ENCODE measurements around the gene ABLIM1. TPM values are rescaled to one million over a fixed set of nuclear protein-coding genes. Genes with fewer than 3 reads are reported as not detected.

The ABLIM1 gene
- total RNA-seq, 1 donor from 2014 or later = 144 TPM

- no peak overlapping the region for H3K27ac ChIP-seq
- intact Hi-C loops (cut with DNase I) = no loop called here
- ATAC-seq (no peak), DNase-seq (no peak)
- no peak for TF ChIP-seq CTCF (IDR thresholded peaks at IDR 0.05)
- H3K27me3 ChIP-seq = no peaks in the 10 kb centered on the region
- no peaks in the 10 kb centered on the region for H3K9me3 ChIP-seq
- H3K4me3 ChIP-seq = no peak overlapping the region
- H3K36me3 ChIP-seq = no peaks in the 10 kb centered on the region
- peaks cover 9% of the 10 kb centered on the region for H3K4me1 ChIP-seq
These were observed 80.9 kb downstream of the ABLIM1 start for GRCh38 chr10:114577133-114577532.

GRCh38 chr10:114576716-114577115, 81.4 kb downstream of the ABLIM1 start:
- ATAC-seq (no peak), DNase-seq (no peak)
- TF ChIP-seq CTCF (IDR thresholded peaks at IDR 0.05) = no peak
- Histone ChIP-seq H3K27ac (no peak overlapping the region), H3K4me3 (no peak overlapping the region), H3K27me3 (no peaks in the 10 kb centered on the region), H3K36me3 (no peaks in the 10 kb centered on the region), H3K9me3 (no peaks in the 10 kb centered on the region), H3K4me1 (peaks cover 9% of the 10 kb centered on the region)
- intact Hi-C loops (cut with DNase I) = no loop called here

GRCh38 chr10:114576132-114576487, 82.0 kb downstream of the ABLIM1 start:
- DNase-seq = no peak
- intact Hi-C loops (cut with DNase I) = no loop called here
- Histone ChIP-seq H3K9me3 (no peaks in the 10 kb centered on the region), H3K36me3 (no peaks in the 10 kb centered on the region), H3K27me3 (no peaks in the 10 kb centered on the region), H3K27ac (no peak overlapping the region), H3K4me3 (no peak overlapping the region), H3K4me1 (peaks cover 15% of the 10 kb centered on the region)
- ATAC-seq = no peak
- no peak for TF ChIP-seq CTCF (IDR thresholded peaks at IDR 0.05)

GRCh38 chr10:114575417-114576131, 82.5 kb downstream of the ABLIM1 start:
- H3K4me1 ChIP-seq = peaks cover 15% of the 10 kb centered on the region
- TF ChIP-seq CTCF (IDR thresholded peaks at IDR 0.05) = no peak
- DNase-seq = no peak
- no peak overlapping the region for H3K4me3 ChIP-seq
- intact Hi-C loops (cut with DNase I) = no loop called here
- H3K27me3 ChIP-seq = no peaks in the 10 kb centered on the region
- H3K9me3 ChIP-seq = no peaks in the 10 kb centered on the region
- no peak for ATAC-seq
- no peak overlapping the region for H3K27ac ChIP-seq
- H3K36me3 ChIP-seq = no peaks in the 10 kb centered on the region

GRCh38 chr10:114573330-114574045, 84.6 kb downstream of the ABLIM1 start:
- Histone ChIP-seq H3K4me1 (peaks cover 15% of the 10 kb centered on the region), H3K9me3 (no peaks in the 10 kb centered on the region), H3K36me3 (no peaks in the 10 kb centered on the region), H3K27ac (no peak overlapping the region), H3K27me3 (no peaks in the 10 kb centered on the region), H3K4me3 (no peak overlapping the region)
- ATAC-seq (no peak), DNase-seq (no peak)
- intact Hi-C loops (cut with DNase I) = no loop called here
- no peak for TF ChIP-seq CTCF (IDR thresholded peaks at IDR 0.05)
